Neural progenitor cell (in vitro differentiated cells): ENCODE data around the gene PYGB. TPM values are rescaled to one million over a fixed set of nuclear protein-coding genes. Genes with fewer than 3 reads are reported as not detected.
A peak's percentile ranks its signal among the peaks of the same experiment; 100 is the strongest.

Experiments
- DNase-seq: peaks from one replicate; pipeline ENCODE4 v3.0.0-alpha.2; 2016; ENCODE audit warnings: low spot score
- H2AFZ ChIP-seq: fragments of 200-600 bp; sonication (generic); replicated peaks from 2 replicates; pipeline ENCODE4 v1.6.1; 2016; ENCODE audit warnings: antibody characterized with exemption
- H3F3A ChIP-seq: fragments of 200-600 bp; sonication (generic); 2 replicates; pipeline ENCODE4 v1.6.1; 2016; ENCODE audit warnings: antibody characterized with exemption, low read depth
- H3K27ac ChIP-seq: fragments of 200-600 bp; sonication (generic); 2 replicates; pipeline ENCODE4 v1.5.1; 2016; ENCODE audit warnings: mild to moderate bottlenecking
- H3K27me3 ChIP-seq: fragments of 200-600 bp; sonication (generic); 2 replicates; pipeline ENCODE4 v1.6.1; 2016; ENCODE audit warnings: mild to moderate bottlenecking, moderate library complexity
- H3K36me3 ChIP-seq: fragments of 200-600 bp; sonication (generic); 2 replicates; pipeline ENCODE4 v1.5.1; 2016
- H3K4me1 ChIP-seq: fragments of 200-600 bp; sonication (generic); 2 replicates; pipeline ENCODE4 v1.6.1; 2016; ENCODE audit warnings: mixed run types
- H3K4me2 ChIP-seq: fragments of 200-600 bp; sonication (generic); 2 replicates; pipeline ENCODE4 v1.6.1; 2016
- H3K4me3 ChIP-seq: fragments of 200-600 bp; sonication (generic); 2 replicates; pipeline ENCODE4 v1.5.1; 2016
- H3K79me2 ChIP-seq: fragments of 200-600 bp; sonication (generic); 2 replicates; pipeline ENCODE4 v1.6.1; 2016; ENCODE audit warnings: low read depth
- H3K9ac ChIP-seq: fragments of 200-600 bp; sonication (generic); 2 replicates; pipeline ENCODE4 v1.6.1; 2016
- H3K9me3 ChIP-seq: fragments of 200-600 bp; sonication (generic); 2 replicates; pipeline ENCODE4 v1.5.1; 2016; ENCODE audit warnings: low read depth
- H4K20me1 ChIP-seq: fragments of 200-600 bp; sonication (generic); 2 replicates; pipeline ENCODE4 v1.6.1; 2016; ENCODE audit warnings: low read depth
- H3K27ac Mint-ChIP-seq: 3 replicates; pipeline ENCODE4 v1.8.0; 2021; ENCODE audit warnings: mixed read lengths
- H3K27me3 Mint-ChIP-seq: 2 replicates; pipeline ENCODE4 v1.8.0; 2022; ENCODE audit warnings: low read depth, mild to moderate bottlenecking, inconsistent platforms, moderate library complexity, mixed read lengths; ENCODE audit not compliant: insufficient read depth
- H3K36me3 Mint-ChIP-seq: 3 replicates; pipeline ENCODE4 v1.8.0; 2021; ENCODE audit warnings: mixed read lengths
- H3K4me1 Mint-ChIP-seq: 3 replicates; pipeline ENCODE4 v1.8.0; 2021; ENCODE audit warnings: mixed read lengths
- H3K4me3 Mint-ChIP-seq: 3 replicates; pipeline ENCODE4 v1.8.0; 2021; ENCODE audit warnings: mild to moderate bottlenecking, moderate library complexity, mixed read lengths
- H3K9me3 Mint-ChIP-seq: 3 replicates; pipeline ENCODE4 v1.8.0; 2020; ENCODE audit warnings: mixed read lengths
- EZH2 ChIP-seq: fragments of 200-600 bp; sonication (generic); IDR thresholded peaks from 2 replicates; pipeline ENCODE4 v1.6.1; 2017; ENCODE audit warnings: antibody characterized with exemption, mild to moderate bottlenecking, moderate library complexity
- EZH2phosphoT487 ChIP-seq: fragments of 200-600 bp; sonication (generic); IDR thresholded peaks from 2 replicates; pipeline ENCODE4 v1.6.1; 2017; ENCODE audit warnings: antibody characterized with exemption
- total RNA-seq: library from RNA; depleted of rRNA; stranded (reverse); fragments of >200 nt; gene quantifications from 2 replicates; pipeline ENCODE4 v1.2.3, GENCODE V29; 2015; ENCODE audit warnings: low replicate concordance
- TF ChIP-seq, protein P1 (sequence below): fragments of 200-600 bp; sonication (generic); IDR thresholded peaks from 2 replicates; pipeline ENCODE4 v1.5.1; 2017; ENCODE audit warnings: antibody characterized with exemption, mild to moderate bottlenecking

PYGB gene
- total RNA-seq, 1 donor from 2014 or later = 40.9 TPM

GRCh38 chr20:25248786-25249172 is 894 bp downstream of the PYGB start:
- H3K9me3 ChIP-seq = no peaks in the 10 kb centered on the region
- H2AFZ ChIP-seq = peak overlapping the region; percentile 38
- H3F3A ChIP-seq = peaks cover 47% of the 10 kb centered on the region
- no peaks in the 10 kb centered on the region for H3K36me3 ChIP-seq
- no peak for DNase-seq
- peak overlapping the region; percentile 93 for H3K4me2 ChIP-seq
- H3K9ac ChIP-seq = peak overlapping the region; percentile 36
- peak overlapping the region; percentile 96 for H3K27ac Mint-ChIP-seq
- peak overlapping the region; percentile 98 for H3K4me3 Mint-ChIP-seq
- H3K27me3 ChIP-seq = peaks cover 20% of the 10 kb centered on the region
- peaks cover 13% of the 10 kb centered on the region for H3K27me3 Mint-ChIP-seq
- H3K4me3 ChIP-seq = peak overlapping the region; percentile 70
- peaks cover 53% of the 10 kb centered on the region for H3K79me2 ChIP-seq
- TF ChIP-seq EZH2phosphoT487 (no peak), EZH2 (no peak)
- TF ChIP-seq, protein P1, sequence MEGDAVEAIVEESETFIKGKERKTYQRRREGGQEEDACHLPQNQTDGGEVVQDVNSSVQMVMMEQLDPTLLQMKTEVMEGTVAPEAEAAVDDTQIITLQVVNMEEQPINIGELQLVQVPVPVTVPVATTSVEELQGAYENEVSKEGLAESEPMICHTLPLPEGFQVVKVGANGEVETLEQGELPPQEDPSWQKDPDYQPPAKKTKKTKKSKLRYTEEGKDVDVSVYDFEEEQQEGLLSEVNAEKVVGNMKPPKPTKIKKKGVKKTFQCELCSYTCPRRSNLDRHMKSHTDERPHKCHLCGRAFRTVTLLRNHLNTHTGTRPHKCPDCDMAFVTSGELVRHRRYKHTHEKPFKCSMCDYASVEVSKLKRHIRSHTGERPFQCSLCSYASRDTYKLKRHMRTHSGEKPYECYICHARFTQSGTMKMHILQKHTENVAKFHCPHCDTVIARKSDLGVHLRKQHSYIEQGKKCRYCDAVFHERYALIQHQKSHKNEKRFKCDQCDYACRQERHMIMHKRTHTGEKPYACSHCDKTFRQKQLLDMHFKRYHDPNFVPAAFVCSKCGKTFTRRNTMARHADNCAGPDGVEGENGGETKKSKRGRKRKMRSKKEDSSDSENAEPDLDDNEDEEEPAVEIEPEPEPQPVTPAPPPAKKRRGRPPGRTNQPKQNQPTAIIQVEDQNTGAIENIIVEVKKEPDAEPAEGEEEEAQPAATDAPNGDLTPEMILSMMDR = no peak
- peaks cover 38% of the 10 kb centered on the region for H4K20me1 ChIP-seq
- H3K9me3 Mint-ChIP-seq = no peaks in the 10 kb centered on the region
- peak overlapping the region; percentile 68 for H3K27ac ChIP-seq
- peaks cover 4% of the 10 kb centered on the region for H3K36me3 Mint-ChIP-seq
- peaks cover 57% of the 10 kb centered on the region for H3K4me1 Mint-ChIP-seq
- H3K4me1 ChIP-seq = peaks cover 58% of the 10 kb centered on the region

- H3K9me3 ChIP-seq = no peaks in the 10 kb centered on the region
- H3K79me2 ChIP-seq = peaks cover 59% of the 10 kb centered on the region
- Mint-ChIP-seq H3K4me1 (peaks cover 59% of the 10 kb centered on the region), H3K4me3 (peak overlapping the region; percentile 98), H3K27me3 (peaks cover 12% of the 10 kb centered on the region), H3K36me3 (peaks cover 5% of the 10 kb centered on the region), H3K9me3 (no peaks in the 10 kb centered on the region), H3K27ac (no peak overlapping the region)
- no peak overlapping the region for H2AFZ ChIP-seq
- H3K4me3 ChIP-seq = peak overlapping the region; percentile 70
- H3K27ac ChIP-seq = no peak overlapping the region
- peaks cover 48% of the 10 kb centered on the region for H3F3A ChIP-seq
- TF ChIP-seq, protein P1 = no peak
- no peak for TF ChIP-seq EZH2
- no peak for TF ChIP-seq EZH2phosphoT487
- peak overlapping the region; percentile 93 for H3K4me2 ChIP-seq
- no peak for DNase-seq
- H3K36me3 ChIP-seq = no peaks in the 10 kb centered on the region
- H4K20me1 ChIP-seq = peaks cover 44% of the 10 kb centered on the region
- H3K27me3 ChIP-seq = peaks cover 20% of the 10 kb centered on the region
- H3K9ac ChIP-seq = peak overlapping the region; percentile 36
- peaks cover 61% of the 10 kb centered on the region for H3K4me1 ChIP-seq
These were observed 1.5 kb downstream of the PYGB start for GRCh38 chr20:25249198-25249931.

GRCh38 chr20:25250508-25250907 is 2.6 kb downstream of the PYGB start:
- Histone ChIP-seq H3K4me3 (peak overlapping the region; percentile 1), H3K9me3 (no peaks in the 10 kb centered on the region), H3K27me3 (peaks cover 20% of the 10 kb centered on the region), H2AFZ (no peak overlapping the region), H3K4me1 (peaks cover 69% of the 10 kb centered on the region), H3F3A (peaks cover 54% of the 10 kb centered on the region), H3K36me3 (no peaks in the 10 kb centered on the region), H3K79me2 (peaks cover 70% of the 10 kb centered on the region), H3K9ac (no peak overlapping the region), H3K4me2 (peak overlapping the region; percentile 93), H3K27ac (no peak overlapping the region), H4K20me1 (peaks cover 54% of the 10 kb centered on the region)
- Mint-ChIP-seq H3K27me3 (peaks cover 10% of the 10 kb centered on the region), H3K4me1 (peaks cover 56% of the 10 kb centered on the region), H3K9me3 (no peaks in the 10 kb centered on the region), H3K36me3 (peaks cover 9% of the 10 kb centered on the region), H3K27ac (no peak overlapping the region), H3K4me3 (peak overlapping the region; percentile 73)
- no peak for DNase-seq
- TF ChIP-seq EZH2phosphoT487 = no peak
- no peak for TF ChIP-seq EZH2

- peak overlapping the region; percentile 93 for H3K4me2 ChIP-seq
- H3K9me3 ChIP-seq = no peaks in the 10 kb centered on the region
- Mint-ChIP-seq H3K4me3 (peak overlapping the region; percentile 73), H3K4me1 (peaks cover 56% of the 10 kb centered on the region), H3K27ac (peak overlapping the region; percentile 36), H3K36me3 (peaks cover 9% of the 10 kb centered on the region), H3K27me3 (peaks cover 9% of the 10 kb centered on the region), H3K9me3 (no peaks in the 10 kb centered on the region)
- peaks cover 69% of the 10 kb centered on the region for H3K4me1 ChIP-seq
- TF ChIP-seq EZH2phosphoT487 (no peak), EZH2 (no peak)
- TF ChIP-seq, protein P1 = no peak
- H3K27ac ChIP-seq = no peak overlapping the region
- H3K4me3 ChIP-seq = peak overlapping the region; percentile 11
- peaks cover 59% of the 10 kb centered on the region for H4K20me1 ChIP-seq
- no peak overlapping the region for H3K9ac ChIP-seq
- peaks cover 16% of the 10 kb centered on the region for H3K27me3 ChIP-seq
- H2AFZ ChIP-seq = no peak overlapping the region
- peaks cover 52% of the 10 kb centered on the region for H3F3A ChIP-seq
- no peaks in the 10 kb centered on the region for H3K36me3 ChIP-seq
- no peak for DNase-seq
- peaks cover 75% of the 10 kb centered on the region for H3K79me2 ChIP-seq
These were observed 3.1 kb downstream of the PYGB start for GRCh38 chr20:25251019-25251418.
